ENCODE data around the gene MORN1. TPM values are rescaled to one million over a fixed set of nuclear protein-coding genes. Genes with fewer than 3 reads are reported as not detected.

The MORN1 gene
- total and polyA plus RNA-seq, 2 experiments from 2014 or later = 10.8 to 24.4 TPM

DNA sequence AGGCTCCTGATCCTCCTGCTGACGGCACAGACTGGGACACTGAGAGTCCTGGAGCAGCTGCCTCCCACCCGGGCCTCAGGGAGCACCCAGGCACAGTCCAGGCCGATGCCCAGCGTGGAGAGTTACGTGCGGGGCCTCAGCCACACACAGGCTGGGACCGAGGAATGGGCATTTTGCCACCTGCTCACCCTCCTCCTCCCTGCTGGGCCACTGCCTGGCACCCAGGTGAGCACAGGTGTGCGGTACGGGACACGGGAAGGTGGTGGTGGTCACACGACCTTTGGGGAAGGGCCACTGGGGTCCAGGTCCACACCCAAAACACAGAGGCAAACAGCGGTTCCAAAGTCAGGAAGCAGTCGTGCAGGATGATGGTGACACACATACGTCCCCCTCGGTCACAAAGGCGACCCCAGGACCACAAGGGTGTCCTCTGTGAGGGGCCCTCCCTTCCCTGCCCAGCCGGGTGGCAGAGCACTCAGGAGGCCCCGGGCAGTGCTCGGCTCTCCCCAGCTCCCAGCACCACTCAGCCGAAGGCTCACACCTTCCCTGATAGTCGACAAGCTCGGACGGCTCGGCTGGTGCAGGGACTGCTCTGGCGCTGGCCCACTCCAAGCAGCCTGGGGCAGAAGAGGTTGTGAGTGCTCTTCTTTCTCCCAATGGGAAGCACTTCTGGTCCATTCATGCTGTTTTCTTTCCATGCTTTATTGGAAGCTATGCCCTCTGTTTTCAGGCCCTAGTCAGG is 14.3 kb downstream of the MORN1 start:
- Histone ChIP-seq H3K4me3 (no peak overlapping the region), H3K27ac (no peak overlapping the region), H3K9me3 (ENCODE audit: low read depth) (no peaks in the 10 kb centered on the region), H3K36me3 (no peaks in the 10 kb centered on the region), H3K4me1 (ENCODE audit: low read depth) (no peaks in the 10 kb centered on the region), H3K27me3 (no peaks in the 10 kb centered on the region)
- DNase-seq (ENCODE audit: low read depth in 1 of 2, low spot score in 1 of 2) = no peak
- TF ChIP-seq CTCF (IDR thresholded peaks at IDR 0.05; ENCODE audit: low read depth, low read length) = no peak

DNA sequence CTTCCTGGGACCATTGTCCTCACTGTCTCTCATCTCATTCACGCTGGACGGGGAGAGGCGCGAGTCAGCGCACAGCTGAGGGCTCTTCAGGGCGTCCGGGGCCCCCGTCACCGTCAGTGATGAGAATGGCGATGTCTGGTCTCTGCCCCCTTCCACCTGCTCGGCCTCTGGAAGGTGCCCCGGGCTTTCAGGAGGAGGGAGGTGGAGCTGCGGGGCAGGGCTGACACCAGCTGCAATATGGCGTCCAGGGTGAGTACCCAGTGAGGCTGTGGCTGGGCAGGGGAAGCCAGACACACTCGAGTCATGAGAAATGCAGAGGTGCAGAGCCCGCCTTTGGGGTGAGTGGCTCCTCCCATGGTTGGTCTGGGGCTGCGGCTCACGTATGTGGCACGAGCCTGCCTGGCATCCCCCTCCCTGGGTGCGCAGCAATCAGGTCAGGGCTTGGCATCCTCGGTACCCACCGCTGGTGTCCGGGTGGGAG is 15.1 kb downstream of the MORN1 start:
- Histone ChIP-seq H3K4me1 (ENCODE audit: low read depth) (no peaks in the 10 kb centered on the region), H3K27me3 (no peaks in the 10 kb centered on the region), H3K4me3 (no peak overlapping the region), H3K27ac (no peak overlapping the region), H3K36me3 (no peaks in the 10 kb centered on the region), H3K9me3 (ENCODE audit: low read depth) (no peaks in the 10 kb centered on the region)
- no peak for DNase-seq (ENCODE audit: low read depth in 1 of 2, low spot score in 1 of 2)
- TF ChIP-seq CTCF (IDR thresholded peaks at IDR 0.05; ENCODE audit: low read depth, low read length) = no peak

DNA sequence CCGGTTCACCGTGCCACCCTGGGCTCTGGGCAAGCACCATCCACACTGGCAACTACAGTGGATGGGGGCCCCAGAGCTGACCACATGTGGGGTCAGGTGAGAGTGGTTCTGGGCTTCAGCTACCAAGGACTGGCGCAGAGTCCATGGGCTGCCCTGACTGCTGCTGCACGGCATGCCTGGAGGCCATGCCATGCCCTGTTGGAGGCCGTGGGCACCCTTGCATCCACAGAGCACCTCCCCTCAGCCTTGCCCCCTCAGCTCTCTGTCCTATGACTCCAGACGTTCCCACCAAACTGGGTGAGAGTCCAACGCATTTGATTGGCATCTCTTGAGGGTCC is 15.5 kb downstream of the MORN1 start:
- Histone ChIP-seq H3K9me3 (ENCODE audit: low read depth) (no peaks in the 10 kb centered on the region), H3K36me3 (no peaks in the 10 kb centered on the region), H3K4me1 (ENCODE audit: low read depth) (no peaks in the 10 kb centered on the region), H3K27ac (no peak overlapping the region), H3K4me3 (no peak overlapping the region), H3K27me3 (no peaks in the 10 kb centered on the region)
- TF ChIP-seq CTCF (IDR thresholded peaks at IDR 0.05; ENCODE audit: low read depth, low read length) = no peak
- DNase-seq (ENCODE audit: low read depth in 1 of 2, low spot score in 1 of 2) = no peak

DNA sequence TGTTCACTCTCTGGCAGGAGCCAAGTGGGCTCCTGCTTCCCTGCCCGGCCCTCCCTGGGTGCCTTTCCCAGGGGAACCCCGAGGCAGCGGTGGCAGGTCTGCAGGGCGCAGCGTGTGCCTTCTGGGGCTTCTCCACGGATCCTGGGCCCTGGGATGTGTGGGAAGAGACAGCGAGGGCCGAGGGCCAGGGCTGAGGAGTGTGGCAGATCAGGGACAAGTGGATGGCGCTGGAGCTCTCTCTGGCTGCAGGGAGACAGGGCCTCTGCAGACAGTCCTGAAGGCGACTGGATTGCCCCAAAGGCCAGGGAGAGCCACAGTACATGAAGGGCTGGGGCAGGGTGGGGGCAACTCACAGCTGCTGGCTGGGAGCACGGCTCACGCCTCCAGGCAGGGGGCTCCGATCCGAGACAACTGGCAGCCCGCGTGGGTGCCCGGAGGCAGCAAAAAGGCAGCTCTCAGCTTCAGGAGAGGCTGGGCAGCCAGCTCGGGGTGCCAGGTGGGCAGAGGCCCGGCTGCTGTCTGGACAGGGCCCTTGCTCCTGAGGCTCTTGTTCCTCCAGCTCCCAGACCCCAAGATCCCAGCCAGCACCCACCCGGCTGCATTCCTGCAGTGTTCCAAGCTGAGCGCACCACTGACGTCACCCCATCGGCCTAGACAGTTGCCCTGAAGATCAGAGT is 16.0 kb downstream of the MORN1 start:
- DNase-seq (ENCODE audit: low read depth in 1 of 2, low spot score in 1 of 2) = no peak
- Histone ChIP-seq H3K36me3 (no peaks in the 10 kb centered on the region), H3K27ac (no peak overlapping the region), H3K9me3 (ENCODE audit: low read depth) (no peaks in the 10 kb centered on the region), H3K27me3 (no peaks in the 10 kb centered on the region), H3K4me3 (no peak overlapping the region), H3K4me1 (ENCODE audit: low read depth) (no peaks in the 10 kb centered on the region)
- no peak for TF ChIP-seq CTCF (IDR thresholded peaks at IDR 0.05; ENCODE audit: low read depth, low read length)

GRCh38 chr1:2374252-2375155 is 16.9 kb downstream of the MORN1 start:
- H3K4me3 ChIP-seq = no peak overlapping the region
- DNase-seq (ENCODE audit: low read depth in 1 of 2, low spot score in 1 of 2) = no peak
- TF ChIP-seq CTCF (IDR thresholded peaks at IDR 0.05; ENCODE audit: low read depth, low read length) = no peak

More at GRCh38 chr1:2374252-2375155, 16.9 kb downstream of the MORN1 start:
- no peak overlapping the region for H3K27ac ChIP-seq
- no peaks in the 10 kb centered on the region for H3K36me3 ChIP-seq
- H3K27me3 ChIP-seq = no peaks in the 10 kb centered on the region
- H3K4me1 ChIP-seq (ENCODE audit: low read depth) = no peaks in the 10 kb centered on the region
- H3K9me3 ChIP-seq (ENCODE audit: low read depth) = no peaks in the 10 kb centered on the region

All from cardiac muscle cell (in vitro differentiated cells and primary cell).